Measurements from ENCODE around the gene CMTM2.
"Not testable (repeated sequence)": the region's sequence is repeated elsewhere in the genome, so short reads cannot be mapped to it uniquely, and the experiment has no call there.

The CMTM2 gene

GRCh38 chr16:66581246-66581952 lies 2.1 kb downstream of the CMTM2 start:
- DNase-seq (ENCODE audit: low read depth in 4 of 4, low spot score in 1 of 4), result no peak

- no peak for DNase-seq (ENCODE audit: low read depth in 4 of 4, low spot score in 1 of 4)
Observed at GRCh38 chr16:66585481-66586239, 6.4 kb downstream of the CMTM2 start.

GRCh38 chr16:66587881-66588600 lies 8.8 kb downstream of the CMTM2 start:
- no peak for DNase-seq (ENCODE audit: low read depth in 4 of 4, low spot score in 1 of 4)

- peak in 2 of 4 experiments; percentile 18 to 37 for DNase-seq (ENCODE audit: low read depth in 4 of 4, low spot score in 1 of 4)
Observed at GRCh38 chr16:66588981-66589713, 9.9 kb downstream of the CMTM2 start.

GRCh38 chr16:66590322-66590721 lies 11.1 kb downstream of the CMTM2 start:
- DNase-seq (ENCODE audit: low read depth in 4 of 4, low spot score in 1 of 4), result no peak

GRCh38 chr16:66591018-66591417 lies 11.8 kb downstream of the CMTM2 start:
- no peak for DNase-seq (ENCODE audit: low read depth in 4 of 4, low spot score in 1 of 4)

GRCh38 chr16:66592241-66592640 lies 13.0 kb downstream of the CMTM2 start:
- no peak for DNase-seq (ENCODE audit: low read depth in 4 of 4, low spot score in 1 of 4)

GRCh38 chr16:66592814-66593213 lies 13.6 kb downstream of the CMTM2 start:
- DNase-seq (ENCODE audit: low read depth in 4 of 4, low spot score in 1 of 4), result no peak

- DNase-seq (ENCODE audit: low read depth in 4 of 4, low spot score in 1 of 4), result no peak
Observed at GRCh38 chr16:66594739-66595138, 15.5 kb downstream of the CMTM2 start.

- not testable (repeated sequence) for DNase-seq (ENCODE audit: low read depth in 4 of 4, low spot score in 1 of 4)
Observed at GRCh38 chr16:66596559-66596958, 17.3 kb downstream of the CMTM2 start.

GRCh38 chr16:66596986-66597848 lies 18.0 kb downstream of the CMTM2 start:
- DNase-seq (ENCODE audit: low read depth in 4 of 4, low spot score in 1 of 4), result no peak

- DNase-seq (ENCODE audit: low read depth in 4 of 4, low spot score in 1 of 4), result no peak
Observed at GRCh38 chr16:66598111-66598510, 18.8 kb downstream of the CMTM2 start.

- DNase-seq (ENCODE audit: low read depth in 4 of 4, low spot score in 1 of 4), result no peak
Observed at GRCh38 chr16:66599726-66600125, 20.5 kb downstream of the CMTM2 start.

GRCh38 chr16:66600477-66600876 lies 21.2 kb downstream of the CMTM2 start:
- DNase-seq (ENCODE audit: low read depth in 4 of 4, low spot score in 1 of 4), result no peak

- DNase-seq (ENCODE audit: low read depth in 4 of 4, low spot score in 1 of 4), result no peak
Observed at GRCh38 chr16:66601471-66601870, 22.2 kb downstream of the CMTM2 start.

GRCh38 chr16:66603537-66604375 lies 24.5 kb downstream of the CMTM2 start:
- peak in 3 of 4 experiments; percentile 24 to 50 (median 42) for DNase-seq (ENCODE audit: low read depth in 4 of 4, low spot score in 1 of 4)

- DNase-seq (ENCODE audit: low read depth in 4 of 4, low spot score in 1 of 4), result peak in 3 of 4 experiments; percentile 53 to 68 (median 57)
Observed at GRCh38 chr16:66604376-66605176, 25.3 kb downstream of the CMTM2 start, which contains the start of gene CMTM3. Gene CMTM3, plus strand, starts transcription at chr16:66604704. Its CDS starts 102 bp downstream, at chr16:66604806.

Data from stimulated activated CD4-positive, alpha-beta T cell treated with anti-CD3 and anti-CD28 coated beads, Interleukin-1b, Interleukin-23, amount 100 ng/mL, for 24 hours (primary cell).